ENCODE data around the gene CRAMP1.

DNA sequence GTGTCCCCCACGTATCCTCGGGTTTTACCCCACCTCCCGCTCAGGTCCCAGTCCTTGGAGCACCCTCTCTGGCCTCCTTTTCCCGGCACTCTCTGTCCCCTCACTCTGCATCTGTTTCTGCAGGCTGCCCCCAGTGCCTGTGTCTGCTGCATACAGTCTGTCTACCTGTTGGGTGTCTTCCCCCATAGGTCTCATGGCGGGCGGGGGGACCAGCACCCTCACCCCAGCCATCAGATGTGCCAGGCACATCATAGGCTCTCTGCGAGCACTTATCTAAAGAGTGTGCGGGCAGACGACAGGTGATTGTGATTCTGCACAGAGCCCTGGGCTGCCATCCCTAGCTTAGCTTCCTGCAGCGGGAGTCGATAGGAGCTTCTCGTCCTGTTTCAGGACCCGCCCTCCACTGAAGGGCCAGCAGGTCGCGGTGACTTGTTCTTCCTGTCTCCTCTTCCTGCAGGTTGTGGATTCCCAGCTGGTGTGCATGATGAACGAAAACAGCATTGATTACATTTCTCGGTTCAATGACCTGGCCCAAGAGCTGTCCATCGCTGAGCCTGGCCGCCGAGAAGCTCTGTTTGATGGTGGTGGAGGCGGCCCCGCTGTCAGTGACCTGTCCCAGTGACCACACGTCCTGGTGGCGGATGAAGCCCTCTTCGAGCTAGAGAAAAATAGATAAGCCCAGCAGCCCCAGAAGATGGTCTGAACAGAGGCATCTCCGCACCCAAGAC is 61.4 kb downstream of the CRAMP1 start:
- TF ChIP-seq POLR2A (IDR thresholded peaks at IDR 0.05; ENCODE audit: low read length) (no peak), GATA1 (IDR thresholded peaks at IDR 0.05; ENCODE audit: low read depth, low read length) (no peak)
